Bronchial epithelial cell (primary cell): Measurements from ENCODE around the gene DDTL. TPM values are rescaled to one million over a fixed set of nuclear protein-coding genes. Genes with fewer than 3 reads are reported as not detected.
"Not testable (repeated sequence)": the region's sequence is repeated elsewhere in the genome, so short reads cannot be mapped to it uniquely, and the experiment has no call there.

Source experiments
- DNase-seq: peaks from one replicate; pipeline ENCODE4 v3.0.0-alpha.2; 2010; ENCODE audit warnings: low read depth
- FAIRE-seq: peaks from 2 replicates; lab custom pipeline; 2011; peaks lifted over from hg19 to GRCh38; lab: Jason Lieb, UNC
- H3K27me3 ChIP-seq: 2 replicates; pipeline ENCODE4 v1.5.1; 2011; ENCODE audit warnings: low read length; ENCODE audit not compliant: control insufficient read depth, insufficient read depth
- H3K36me3 ChIP-seq: 2 replicates; pipeline ENCODE4 v1.5.1; 2011; ENCODE audit warnings: low read length; ENCODE audit not compliant: control insufficient read depth, insufficient read depth
- H3K4me3 ChIP-seq: 2 replicates; pipeline ENCODE4 v1.5.1; 2011; ENCODE audit warnings: mild to moderate bottlenecking, low read depth, low read length, control low read depth
- CTCF ChIP-seq: IDR thresholded peaks from 2 replicates; pipeline ENCODE4 v1.5.1; 2011; ENCODE audit warnings: mild to moderate bottlenecking, moderate library complexity, low read length, control low read depth, inconsistent platforms; ENCODE audit not compliant: insufficient read depth, severe bottlenecking
- total RNA-seq: library from RNA; depleted of rRNA; stranded (reverse); fragments of >200 nt; gene quantifications from 2 replicates; pipeline ENCODE4 v1.2.1, GENCODE V29; 2014

DDTL gene
- total RNA-seq, 1 donor from 2014 or later: under 0.01 TPM

- H3K27me3 ChIP-seq, H3K4me3 ChIP-seq, DNase-seq, H3K36me3 ChIP-seq, FAIRE-seq: not testable (repeated sequence)
Observed at GRCh38 chr22:23977304-23977703, 10.6 kb downstream of the DDTL start.

GRCh38 chr22:23979557-23980240 is 13.0 kb downstream of the DDTL start, which contains the start of gene GSTT2:
TSS of gene GSTT2 (plus strand) at chr22:23980134.
- not testable (repeated sequence) for H3K36me3 ChIP-seq, H3K27me3 ChIP-seq, DNase-seq, FAIRE-seq, H3K4me3 ChIP-seq

GRCh38 chr22:23980567-23980966 is 13.9 kb downstream of the DDTL start:
- FAIRE-seq, H3K36me3 ChIP-seq, H3K4me3 ChIP-seq, DNase-seq, H3K27me3 ChIP-seq: not testable (repeated sequence)

GRCh38 chr22:23984430-23984829 is 17.7 kb downstream of the DDTL start:
- Histone ChIP-seq H3K4me3 (no peak overlapping the region), H3K27me3 (no peaks in the 10 kb centered on the region), H3K36me3 (no peaks in the 10 kb centered on the region)
- FAIRE-seq (no peak), DNase-seq (peak; percentile 12)
- TF ChIP-seq CTCF: peak; percentile 46

GRCh38 chr22:23986089-23986488 is 19.4 kb downstream of the DDTL start:
- not testable (repeated sequence) for H3K36me3 ChIP-seq, FAIRE-seq, H3K4me3 ChIP-seq, DNase-seq, H3K27me3 ChIP-seq

GRCh38 chr22:23986538-23987178 is 20.0 kb downstream of the DDTL start:
- H3K27me3 ChIP-seq, DNase-seq, H3K36me3 ChIP-seq, H3K4me3 ChIP-seq: not testable (repeated sequence)
- peak; percentile 86 for FAIRE-seq

- not testable (repeated sequence) for FAIRE-seq, H3K4me3 ChIP-seq, DNase-seq, H3K36me3 ChIP-seq, H3K27me3 ChIP-seq
Observed at GRCh38 chr22:23989583-23990244, 23.0 kb downstream of the DDTL start.

- H3K36me3 ChIP-seq, FAIRE-seq, H3K27me3 ChIP-seq, H3K4me3 ChIP-seq, DNase-seq: not testable (repeated sequence)
Observed at GRCh38 chr22:23993080-23993479, 26.4 kb downstream of the DDTL start.

GRCh38 chr22:23993581-23994177 is 27.0 kb downstream of the DDTL start:
- H3K4me3 ChIP-seq, H3K36me3 ChIP-seq, DNase-seq, H3K27me3 ChIP-seq: not testable (repeated sequence)
- peak; percentile 36 for FAIRE-seq
